ENCODE data around the gene SLC25A20.

Gene SLC25A20

DNA sequence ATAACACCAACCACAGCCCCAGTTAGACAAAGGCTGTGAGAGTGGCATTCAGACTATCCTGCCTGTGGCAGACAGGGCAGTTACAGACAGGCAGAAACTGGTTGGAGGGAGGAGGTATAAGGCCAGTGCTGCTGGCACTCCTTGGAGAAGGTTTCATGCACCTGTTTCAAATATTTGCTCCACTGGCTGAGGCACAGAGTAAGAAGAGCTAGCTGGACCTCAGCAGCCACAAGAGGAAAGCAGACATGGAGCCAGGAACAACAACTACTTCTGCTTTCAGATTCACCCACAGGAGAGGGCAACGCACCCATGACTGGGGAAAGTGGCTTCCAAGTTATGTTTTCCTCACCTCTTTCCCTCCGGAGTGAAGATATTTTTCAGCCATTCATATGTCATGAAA, 39.5 kb downstream of the SLC25A20 start:
- H3K4me1 ChIP-seq (ENCODE audit: insufficient read depth, low read length) = no peaks in the 10 kb centered on the region
- no peak overlapping the region for H3K4me3 ChIP-seq (ENCODE audit: low read depth in 1 of 2, low read length in 2 of 2)
- no peak overlapping the region for H2AFZ ChIP-seq (ENCODE audit: low read depth, low read length)
- no peak overlapping the region for H3K4me2 ChIP-seq (ENCODE audit: insufficient read depth, low read length)
- H3K79me2 ChIP-seq (ENCODE audit: insufficient read depth, low read length) = no peaks in the 10 kb centered on the region
- H3K27ac ChIP-seq (ENCODE audit: low read length) = no peak overlapping the region
- no peaks in the 10 kb centered on the region for H3K27me3 ChIP-seq (ENCODE audit: insufficient read depth, low read length, poor library complexity)
- TF ChIP-seq, protein P1, sequence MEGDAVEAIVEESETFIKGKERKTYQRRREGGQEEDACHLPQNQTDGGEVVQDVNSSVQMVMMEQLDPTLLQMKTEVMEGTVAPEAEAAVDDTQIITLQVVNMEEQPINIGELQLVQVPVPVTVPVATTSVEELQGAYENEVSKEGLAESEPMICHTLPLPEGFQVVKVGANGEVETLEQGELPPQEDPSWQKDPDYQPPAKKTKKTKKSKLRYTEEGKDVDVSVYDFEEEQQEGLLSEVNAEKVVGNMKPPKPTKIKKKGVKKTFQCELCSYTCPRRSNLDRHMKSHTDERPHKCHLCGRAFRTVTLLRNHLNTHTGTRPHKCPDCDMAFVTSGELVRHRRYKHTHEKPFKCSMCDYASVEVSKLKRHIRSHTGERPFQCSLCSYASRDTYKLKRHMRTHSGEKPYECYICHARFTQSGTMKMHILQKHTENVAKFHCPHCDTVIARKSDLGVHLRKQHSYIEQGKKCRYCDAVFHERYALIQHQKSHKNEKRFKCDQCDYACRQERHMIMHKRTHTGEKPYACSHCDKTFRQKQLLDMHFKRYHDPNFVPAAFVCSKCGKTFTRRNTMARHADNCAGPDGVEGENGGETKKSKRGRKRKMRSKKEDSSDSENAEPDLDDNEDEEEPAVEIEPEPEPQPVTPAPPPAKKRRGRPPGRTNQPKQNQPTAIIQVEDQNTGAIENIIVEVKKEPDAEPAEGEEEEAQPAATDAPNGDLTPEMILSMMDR (IDR thresholded peaks at IDR 0.05; ENCODE audit: borderline replicate concordance, extremely low read depth, low read length, poor library complexity, severe bottlenecking) = no peak
- TF ChIP-seq EZH2 (IDR thresholded peaks at IDR 0.05; ENCODE audit: borderline replicate concordance, low read depth, low read length, severe bottlenecking) = no peak
- peaks cover 27% of the 10 kb centered on the region; the same call in 1 of the 2 replicates for H3K36me3 ChIP-seq (ENCODE audit: insufficient read depth, low read length)
- no peaks in the 10 kb centered on the region for H3K9me3 ChIP-seq (ENCODE audit: insufficient read depth, low read length, severe bottlenecking)
- no peak for ATAC-seq (ENCODE audit: insufficient read depth, low read depth)
- DNase-seq = no peak
- no peak overlapping the region for H3K9ac ChIP-seq (ENCODE audit: low read depth, low read length)
- no peaks in the 10 kb centered on the region for H4K20me1 ChIP-seq (ENCODE audit: insufficient read depth, low read length)

DNA sequence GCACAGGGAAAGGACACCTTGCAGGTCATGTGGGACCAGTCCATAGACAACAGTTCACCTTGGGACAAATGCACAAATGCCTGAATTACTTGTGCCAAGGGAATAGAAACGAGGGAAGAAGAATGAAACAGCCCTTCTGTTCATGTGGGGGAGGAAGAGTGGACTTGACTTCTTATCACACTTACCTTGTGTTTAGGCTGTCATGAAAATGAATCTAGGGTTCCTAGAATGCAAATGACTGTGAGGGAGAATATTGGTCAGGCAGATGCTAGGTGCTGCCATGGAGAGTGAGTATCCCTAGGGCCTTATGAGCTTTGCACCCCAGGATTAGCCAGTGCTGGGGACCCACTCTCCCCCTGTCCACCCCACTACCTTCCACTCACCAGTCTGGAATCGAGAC, 40.0 kb downstream of the SLC25A20 start:
- Histone ChIP-seq H3K4me2 (ENCODE audit: insufficient read depth, low read length) (no peak overlapping the region), H3K27ac (ENCODE audit: low read length) (no peak overlapping the region), H2AFZ (ENCODE audit: low read depth, low read length) (no peak overlapping the region), H3K4me1 (ENCODE audit: insufficient read depth, low read length) (no peaks in the 10 kb centered on the region), H3K4me3 (ENCODE audit: low read depth in 1 of 2, low read length in 2 of 2) (no peak overlapping the region), H3K27me3 (ENCODE audit: insufficient read depth, low read length, poor library complexity) (no peaks in the 10 kb centered on the region), H3K9me3 (ENCODE audit: insufficient read depth, low read length, severe bottlenecking) (no peaks in the 10 kb centered on the region), H4K20me1 (ENCODE audit: insufficient read depth, low read length) (no peaks in the 10 kb centered on the region), H3K9ac (ENCODE audit: low read depth, low read length) (no peak overlapping the region), H3K36me3 (ENCODE audit: insufficient read depth, low read length) (peaks cover 27% of the 10 kb centered on the region; the same call in 1 of the 2 replicates), H3K79me2 (ENCODE audit: insufficient read depth, low read length) (no peaks in the 10 kb centered on the region)
- ATAC-seq (ENCODE audit: insufficient read depth, low read depth) (no peak), DNase-seq (no peak)
- TF ChIP-seq EZH2 (IDR thresholded peaks at IDR 0.05; ENCODE audit: borderline replicate concordance, low read depth, low read length, severe bottlenecking) = no peak
- TF ChIP-seq, protein P1 (IDR thresholded peaks at IDR 0.05; ENCODE audit: borderline replicate concordance, extremely low read depth, low read length, poor library complexity, severe bottlenecking) = no peak

DNA sequence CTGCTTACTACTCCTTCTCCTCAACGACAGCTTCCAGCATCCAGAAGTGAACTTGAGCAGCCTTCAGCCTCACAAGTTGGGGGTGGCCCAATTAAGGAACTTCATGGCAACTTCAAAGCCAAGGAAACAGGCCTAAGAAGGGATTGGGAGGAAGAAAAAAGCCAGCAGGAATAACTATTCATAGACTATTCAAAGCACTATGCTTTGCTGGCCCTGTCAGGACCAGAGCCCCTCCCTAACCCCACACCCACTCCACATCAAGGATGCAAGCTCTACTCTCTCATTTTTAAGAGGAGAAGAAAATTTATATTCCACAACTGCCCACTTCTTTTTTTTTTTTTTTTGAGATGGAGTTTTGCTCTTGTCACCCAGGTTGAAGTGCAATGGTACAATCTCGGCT, 41.0 kb downstream of the SLC25A20 start:
- no peak overlapping the region for H2AFZ ChIP-seq (ENCODE audit: low read depth, low read length)
- no peak overlapping the region for H3K4me3 ChIP-seq (ENCODE audit: low read depth in 1 of 2, low read length in 2 of 2)
- H3K36me3 ChIP-seq (ENCODE audit: insufficient read depth, low read length) = peaks cover 27% of the 10 kb centered on the region; the same call in 1 of the 2 replicates
- no peaks in the 10 kb centered on the region for H3K27me3 ChIP-seq (ENCODE audit: insufficient read depth, low read length, poor library complexity)
- no peak for DNase-seq
- H3K9ac ChIP-seq (ENCODE audit: low read depth, low read length) = no peak overlapping the region
- no peaks in the 10 kb centered on the region for H4K20me1 ChIP-seq (ENCODE audit: insufficient read depth, low read length)
- no peaks in the 10 kb centered on the region for H3K79me2 ChIP-seq (ENCODE audit: insufficient read depth, low read length)
- no peak overlapping the region for H3K4me2 ChIP-seq (ENCODE audit: insufficient read depth, low read length)
- no peak for TF ChIP-seq EZH2 (IDR thresholded peaks at IDR 0.05; ENCODE audit: borderline replicate concordance, low read depth, low read length, severe bottlenecking)
- TF ChIP-seq, protein P1 (IDR thresholded peaks at IDR 0.05; ENCODE audit: borderline replicate concordance, extremely low read depth, low read length, poor library complexity, severe bottlenecking) = no peak
- H3K9me3 ChIP-seq (ENCODE audit: insufficient read depth, low read length, severe bottlenecking) = no peaks in the 10 kb centered on the region
- H3K27ac ChIP-seq (ENCODE audit: low read length) = no peak overlapping the region
- H3K4me1 ChIP-seq (ENCODE audit: insufficient read depth, low read length) = no peaks in the 10 kb centered on the region
- no peak for ATAC-seq (ENCODE audit: insufficient read depth, low read depth)

DNA sequence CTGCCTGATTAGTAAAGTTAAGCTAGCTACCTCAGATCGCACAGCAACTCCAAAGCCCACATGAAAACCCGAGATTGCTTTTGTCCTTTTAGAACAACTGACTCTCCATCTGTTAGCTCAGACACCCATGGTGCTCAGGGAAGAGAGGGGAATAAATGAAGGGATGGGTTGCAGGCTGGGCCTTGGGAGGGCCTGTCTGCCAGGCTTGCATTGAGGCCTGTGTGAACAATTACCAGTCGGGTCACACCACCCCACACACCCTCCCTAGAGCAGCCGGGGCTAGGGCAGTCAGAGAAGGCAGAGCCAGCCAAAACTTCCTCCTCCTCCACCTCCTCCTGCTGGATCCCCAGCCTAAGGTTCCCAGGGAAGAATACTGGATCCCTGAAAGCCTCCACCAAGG, 42.2 kb downstream of the SLC25A20 start:
- Histone ChIP-seq H3K27me3 (ENCODE audit: insufficient read depth, low read length, poor library complexity) (no peaks in the 10 kb centered on the region), H3K4me3 (ENCODE audit: low read depth in 1 of 2, low read length in 2 of 2) (no peak overlapping the region), H3K4me1 (ENCODE audit: insufficient read depth, low read length) (no peaks in the 10 kb centered on the region), H3K9me3 (ENCODE audit: insufficient read depth, low read length, severe bottlenecking) (no peaks in the 10 kb centered on the region), H3K79me2 (ENCODE audit: insufficient read depth, low read length) (no peaks in the 10 kb centered on the region), H2AFZ (ENCODE audit: low read depth, low read length) (no peak overlapping the region), H4K20me1 (ENCODE audit: insufficient read depth, low read length) (no peaks in the 10 kb centered on the region), H3K4me2 (ENCODE audit: insufficient read depth, low read length) (no peak overlapping the region), H3K27ac (ENCODE audit: low read length) (peak overlapping the region; percentile 36; the same call in 1 of the 2 replicates), H3K36me3 (ENCODE audit: insufficient read depth, low read length) (peaks cover 22% of the 10 kb centered on the region; the same call in 1 of the 2 replicates), H3K9ac (ENCODE audit: low read depth, low read length) (no peak overlapping the region)
- ATAC-seq (ENCODE audit: insufficient read depth, low read depth) (no peak), DNase-seq (no peak)
- TF ChIP-seq, protein P1 (IDR thresholded peaks at IDR 0.05; ENCODE audit: borderline replicate concordance, extremely low read depth, low read length, poor library complexity, severe bottlenecking) = no peak
- TF ChIP-seq EZH2 (IDR thresholded peaks at IDR 0.05; ENCODE audit: borderline replicate concordance, low read depth, low read length, severe bottlenecking) = no peak

All from DND-41 (cell line).